Measurements from ENCODE around the gene PBX1.

GRCh38 chr1:164841702-164842465 lies 282.9 kb downstream of the PBX1 start:
- no peak for TF ChIP-seq EZH2phosphoT487 (IDR thresholded peaks at IDR 0.05; ENCODE audit: unreplicated experiment)
- no peak for TF ChIP-seq CTCF (conservative IDR thresholded peaks at IDR 0.05; ENCODE audit: low read depth in 2 of 2)
- no peak for TF ChIP-seq REST (IDR thresholded peaks at IDR 0.05; ENCODE audit: unreplicated experiment)
- TF ChIP-seq EZH2 (IDR thresholded peaks at IDR 0.05; ENCODE audit: low read depth, unreplicated experiment): no peak
- TF ChIP-seq JUNB (IDR thresholded peaks at IDR 0.05; ENCODE audit: unreplicated experiment): no peak
- TF ChIP-seq POLR2AphosphoS5 (IDR thresholded peaks at IDR 0.05; ENCODE audit: low read depth): no peak
- TF ChIP-seq CREB1 (CRISPR knock-in tag; IDR thresholded peaks at IDR 0.05; ENCODE audit: low read depth): no peak
- no peak for TF ChIP-seq ZNF114 (CRISPR knock-in tag; IDR thresholded peaks at IDR 0.05)

Measured in GM23338 (cell line).